ENCODE results near the gene UBL4B.

DNA sequence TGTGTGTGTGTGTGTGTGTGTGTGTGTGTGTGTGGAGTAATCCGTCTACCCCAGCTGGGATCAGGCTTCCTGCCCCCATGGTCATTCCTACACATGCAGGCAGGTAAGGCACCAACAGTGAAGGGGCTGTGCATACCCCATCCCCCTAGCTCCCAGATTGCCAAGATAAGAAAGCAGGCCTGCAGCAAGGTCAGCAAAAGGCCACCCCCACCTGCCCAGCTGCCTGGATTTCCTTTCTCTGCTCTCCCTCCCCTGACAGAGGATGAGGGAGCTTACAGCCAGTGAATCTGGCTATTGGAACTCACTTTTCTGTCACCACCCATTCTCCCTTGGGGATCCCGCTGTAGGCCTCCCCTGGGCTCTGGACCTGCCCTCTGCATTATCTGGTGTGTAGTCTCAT, 49.6 kb upstream of the UBL4B start:
- TF ChIP-seq CEBPB (IDR thresholded peaks at IDR 0.05) (no peak), POLR2AphosphoS2 (conservative IDR thresholded peaks at IDR 0.05; ENCODE audit: low read length) (no peak), RCOR1 (IDR thresholded peaks at IDR 0.05; ENCODE audit: low read depth, low read length) (no peak), RAD21 (conservative IDR thresholded peaks at IDR 0.05 in 1 of 2, IDR thresholded peaks at IDR 0.05 in 1 of 2) (no peak), MYC (IDR thresholded peaks at IDR 0.05; ENCODE audit: borderline replicate concordance, low read length) (no peak), ESRRA (IDR thresholded peaks at IDR 0.05; ENCODE audit: borderline replicate concordance, low read length) (no peak), POLR2A (IDR thresholded peaks at IDR 0.05; ENCODE audit: low read length) (no peak)
- TF ChIP-seq, protein P1, sequence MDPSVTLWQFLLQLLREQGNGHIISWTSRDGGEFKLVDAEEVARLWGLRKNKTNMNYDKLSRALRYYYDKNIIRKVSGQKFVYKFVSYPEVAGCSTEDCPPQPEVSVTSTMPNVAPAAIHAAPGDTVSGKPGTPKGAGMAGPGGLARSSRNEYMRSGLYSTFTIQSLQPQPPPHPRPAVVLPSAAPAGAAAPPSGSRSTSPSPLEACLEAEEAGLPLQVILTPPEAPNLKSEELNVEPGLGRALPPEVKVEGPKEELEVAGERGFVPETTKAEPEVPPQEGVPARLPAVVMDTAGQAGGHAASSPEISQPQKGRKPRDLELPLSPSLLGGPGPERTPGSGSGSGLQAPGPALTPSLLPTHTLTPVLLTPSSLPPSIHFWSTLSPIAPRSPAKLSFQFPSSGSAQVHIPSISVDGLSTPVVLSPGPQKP (IDR thresholded peaks at IDR 0.05; ENCODE audit: low read depth, low read length): no peak
- TF ChIP-seq, protein P2, sequence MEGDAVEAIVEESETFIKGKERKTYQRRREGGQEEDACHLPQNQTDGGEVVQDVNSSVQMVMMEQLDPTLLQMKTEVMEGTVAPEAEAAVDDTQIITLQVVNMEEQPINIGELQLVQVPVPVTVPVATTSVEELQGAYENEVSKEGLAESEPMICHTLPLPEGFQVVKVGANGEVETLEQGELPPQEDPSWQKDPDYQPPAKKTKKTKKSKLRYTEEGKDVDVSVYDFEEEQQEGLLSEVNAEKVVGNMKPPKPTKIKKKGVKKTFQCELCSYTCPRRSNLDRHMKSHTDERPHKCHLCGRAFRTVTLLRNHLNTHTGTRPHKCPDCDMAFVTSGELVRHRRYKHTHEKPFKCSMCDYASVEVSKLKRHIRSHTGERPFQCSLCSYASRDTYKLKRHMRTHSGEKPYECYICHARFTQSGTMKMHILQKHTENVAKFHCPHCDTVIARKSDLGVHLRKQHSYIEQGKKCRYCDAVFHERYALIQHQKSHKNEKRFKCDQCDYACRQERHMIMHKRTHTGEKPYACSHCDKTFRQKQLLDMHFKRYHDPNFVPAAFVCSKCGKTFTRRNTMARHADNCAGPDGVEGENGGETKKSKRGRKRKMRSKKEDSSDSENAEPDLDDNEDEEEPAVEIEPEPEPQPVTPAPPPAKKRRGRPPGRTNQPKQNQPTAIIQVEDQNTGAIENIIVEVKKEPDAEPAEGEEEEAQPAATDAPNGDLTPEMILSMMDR (IDR thresholded peaks at IDR 0.05): no peak
